CD1c-positive myeloid dendritic cell (primary cell): ENCODE data around the gene FAM168A.

Experiments used
- DNase-seq: peaks from one replicate; pipeline ENCODE4 v3.0.0-alpha.2; 2016; ENCODE audit errors: extremely low spot score

FAM168A gene

DNA sequence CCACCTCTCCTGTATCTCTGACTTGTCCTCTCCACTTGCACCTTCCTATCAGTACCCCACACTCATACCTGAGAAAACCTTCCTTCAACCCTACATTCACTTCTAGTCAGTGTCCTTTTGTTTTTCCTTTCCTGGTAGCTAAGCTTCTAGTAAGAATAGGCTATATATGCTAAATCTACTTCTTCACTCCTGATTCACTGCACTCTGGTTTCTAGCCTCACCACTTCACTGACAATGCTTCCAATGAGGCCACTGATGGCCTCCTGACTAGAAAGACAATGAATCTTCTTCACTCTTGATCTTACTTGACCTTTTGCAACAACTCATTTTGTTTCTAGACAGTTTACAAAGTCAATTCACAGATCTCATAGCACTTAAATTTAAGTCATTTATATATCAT lies 169.7 kb downstream of the FAM168A start:
- DNase-seq, result no peak

- DNase-seq, result no peak
Observed at GRCh38 chr11:73426219-73426850, 171.6 kb downstream of the FAM168A start.

DNA sequence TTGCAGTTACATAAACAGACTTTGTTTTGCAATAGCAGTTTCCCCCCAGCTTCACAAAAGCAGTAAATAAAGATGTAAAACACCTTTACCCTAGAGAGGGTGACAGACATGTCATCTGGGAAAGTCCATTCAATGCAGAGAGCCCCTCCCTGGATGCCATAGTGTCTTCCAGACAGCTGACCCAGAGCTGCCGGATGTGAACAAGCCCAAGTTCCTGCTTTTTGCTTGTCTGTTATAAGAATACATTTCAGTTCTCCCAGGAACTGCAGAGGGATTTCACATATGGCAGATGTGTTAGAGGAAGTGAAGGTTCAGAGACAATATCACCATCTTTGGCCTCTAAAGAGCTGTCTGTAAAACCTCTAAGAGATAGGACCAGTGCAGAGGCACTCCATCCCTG lies 172.8 kb downstream of the FAM168A start:
- DNase-seq, result peak; percentile 92

- DNase-seq, result no peak
Observed at GRCh38 chr11:73423506-73423905, 174.4 kb downstream of the FAM168A start.

DNA sequence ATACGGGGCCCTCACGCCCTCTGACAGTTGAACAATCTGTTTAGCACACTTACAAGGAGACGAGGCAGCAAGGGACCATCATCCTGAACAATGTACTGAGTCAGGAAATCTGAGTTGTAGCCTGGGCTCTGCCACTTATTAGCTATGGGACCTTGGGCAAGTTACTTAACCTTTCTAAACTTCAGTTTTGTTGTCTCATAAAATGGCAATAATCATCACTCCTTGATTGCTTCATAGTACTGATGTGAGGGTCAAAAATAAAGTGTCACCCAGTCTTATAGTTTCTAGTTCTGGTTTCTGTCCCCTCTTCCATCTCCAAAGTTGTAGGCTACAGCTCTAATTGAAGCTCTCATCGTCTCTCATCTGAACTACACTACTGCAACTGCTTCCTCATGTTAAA lies 175.0 kb downstream of the FAM168A start:
- DNase-seq, result no peak

GRCh38 chr11:73420136-73420535 lies 177.8 kb downstream of the FAM168A start:
- no peak for DNase-seq

DNA sequence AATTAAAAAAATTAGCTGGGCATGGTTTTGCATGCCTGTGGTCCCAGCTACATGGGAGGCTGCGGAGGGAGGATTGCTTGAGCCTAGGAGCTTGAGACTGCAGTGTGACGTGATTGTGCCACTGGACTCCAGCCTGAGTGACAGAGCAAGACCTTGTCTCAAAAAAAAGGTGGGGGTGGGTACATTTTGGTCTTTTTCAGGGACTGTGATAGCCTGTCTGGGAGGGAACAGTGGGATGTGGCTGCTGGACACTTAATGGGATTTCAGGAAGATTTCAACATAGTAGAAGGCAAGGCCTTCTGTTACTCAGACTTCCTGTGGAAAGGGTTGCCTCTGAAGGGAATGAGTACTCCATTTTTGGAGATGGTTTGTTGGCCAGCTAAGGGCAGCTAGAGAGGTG lies 181.1 kb downstream of the FAM168A start:
- DNase-seq, result no peak

- no peak for DNase-seq
Observed at GRCh38 chr11:73415854-73416615, 181.9 kb downstream of the FAM168A start.

GRCh38 chr11:73414977-73415651 lies 182.8 kb downstream of the FAM168A start:
- peak; percentile 58 for DNase-seq

GRCh38 chr11:73413256-73413655 lies 184.7 kb downstream of the FAM168A start:
- DNase-seq, result peak; percentile 65

DNA sequence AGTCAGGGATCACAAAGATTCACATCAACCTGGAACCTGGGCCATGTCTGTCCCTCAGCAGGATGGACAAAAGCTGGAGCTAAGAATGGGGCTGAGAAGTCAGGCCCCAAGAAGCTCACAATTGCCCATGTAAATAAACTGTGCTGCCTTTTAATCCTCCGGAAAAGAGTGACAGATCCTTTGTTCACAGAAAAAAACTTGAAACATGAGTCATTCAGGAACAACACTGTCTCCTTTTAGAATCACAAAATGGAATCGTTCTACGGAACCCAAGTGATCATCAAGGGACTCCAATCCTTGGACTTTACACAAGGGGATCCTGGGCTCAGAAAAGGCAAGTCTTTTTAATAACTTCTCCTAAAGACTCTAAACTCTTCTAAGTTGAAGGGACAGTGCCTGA lies 185.6 kb downstream of the FAM168A start:
- DNase-seq, result no peak

GRCh38 chr11:73411031-73411430 lies 186.9 kb downstream of the FAM168A start:
- DNase-seq, result no peak

DNA sequence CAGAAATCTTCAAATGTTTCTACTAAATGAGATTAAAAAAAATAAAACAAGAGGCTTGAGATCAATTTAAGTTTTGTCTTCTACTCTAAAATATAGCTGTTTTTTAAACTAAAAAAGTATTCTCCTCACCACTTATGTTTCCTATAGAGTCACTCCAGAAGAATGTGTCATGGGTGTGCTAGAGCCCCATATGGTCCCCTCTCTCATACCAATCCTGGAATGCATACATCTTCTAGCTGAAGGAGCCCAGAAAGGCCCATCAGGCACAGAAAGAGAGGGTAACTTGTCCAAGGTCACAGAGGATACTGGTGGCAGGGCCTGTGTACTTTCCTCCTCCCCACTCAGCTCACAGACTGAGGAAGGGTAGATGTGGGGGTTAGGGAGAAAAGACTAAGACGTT lies 187.3 kb downstream of the FAM168A start:
- no peak for DNase-seq

DNA sequence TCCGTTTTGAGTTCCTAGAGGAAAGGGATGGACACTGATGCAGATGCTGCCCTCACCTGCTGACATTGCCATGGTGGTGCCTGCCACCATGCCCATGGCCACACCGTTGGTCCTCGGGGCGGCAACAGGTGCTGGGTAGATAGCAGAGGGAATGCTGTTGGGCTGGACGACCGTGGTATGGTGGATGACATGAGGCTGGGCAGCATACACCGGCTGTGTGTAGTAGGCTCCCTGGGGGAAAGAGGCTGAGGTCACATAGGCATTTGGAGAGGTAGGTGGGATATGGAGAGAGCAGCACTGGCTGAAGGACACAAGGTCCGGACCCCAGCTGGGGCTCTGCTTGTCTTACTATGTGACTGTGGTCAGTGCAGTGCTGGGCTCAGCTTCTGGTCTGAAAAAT lies 188.5 kb downstream of the FAM168A start:
- no peak for DNase-seq

- DNase-seq, result no peak
Observed at GRCh38 chr11:73406619-73407018, 191.3 kb downstream of the FAM168A start.

DNA sequence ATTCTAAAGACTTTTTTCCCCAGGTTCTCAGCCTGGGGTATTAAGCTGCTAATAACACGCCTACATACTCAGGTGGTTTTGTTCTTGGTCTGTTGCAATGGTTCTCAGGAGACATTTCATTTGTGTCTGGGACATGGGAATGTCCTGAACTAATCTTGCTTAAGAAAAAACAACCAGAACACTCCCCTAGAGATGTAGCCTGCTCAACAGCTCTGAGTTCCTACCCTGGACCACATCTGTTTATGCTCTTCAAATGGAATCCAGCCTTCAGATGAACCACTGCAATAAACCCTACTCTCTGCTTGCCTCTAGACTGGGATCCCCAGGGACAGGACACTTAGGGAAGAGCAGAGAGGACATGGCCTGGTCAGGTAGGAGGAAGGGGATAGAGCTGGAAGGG lies 191.8 kb downstream of the FAM168A start:
- DNase-seq, result no peak

- DNase-seq, result no peak
Observed at GRCh38 chr11:73405146-73405510, 192.8 kb downstream of the FAM168A start.

DNA sequence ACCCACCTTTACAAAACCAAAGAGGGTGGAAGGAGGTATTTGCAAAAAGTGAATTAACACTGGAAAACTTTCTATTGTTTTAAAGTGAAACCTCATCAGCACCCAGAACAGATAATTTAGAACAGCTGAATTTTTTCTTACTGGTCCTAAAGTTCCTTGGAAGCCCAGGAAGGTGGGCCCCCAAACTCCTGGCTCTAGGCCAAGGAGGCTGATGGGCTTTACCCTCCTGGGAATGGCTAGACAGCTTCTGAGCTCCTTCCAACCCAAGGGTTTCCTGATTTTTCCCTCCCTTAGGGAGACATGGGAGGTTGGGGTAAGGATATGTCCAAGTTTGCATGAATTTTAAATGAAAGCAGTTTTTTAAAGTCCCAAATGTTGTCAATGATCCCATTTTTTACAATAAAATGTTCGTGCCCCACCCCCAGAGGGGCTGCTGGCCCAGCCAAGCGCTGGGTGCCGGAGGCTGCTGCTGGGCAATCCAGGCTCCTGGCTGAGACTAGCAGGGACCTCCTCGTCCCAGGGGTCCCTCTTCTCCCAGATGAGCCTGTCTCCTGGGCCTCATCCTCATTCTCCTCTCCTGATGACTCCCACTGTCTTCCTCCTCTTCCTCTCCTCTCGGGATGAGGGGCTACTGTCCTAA lies 193.3 kb downstream of the FAM168A start:
- no peak for DNase-seq

DNA sequence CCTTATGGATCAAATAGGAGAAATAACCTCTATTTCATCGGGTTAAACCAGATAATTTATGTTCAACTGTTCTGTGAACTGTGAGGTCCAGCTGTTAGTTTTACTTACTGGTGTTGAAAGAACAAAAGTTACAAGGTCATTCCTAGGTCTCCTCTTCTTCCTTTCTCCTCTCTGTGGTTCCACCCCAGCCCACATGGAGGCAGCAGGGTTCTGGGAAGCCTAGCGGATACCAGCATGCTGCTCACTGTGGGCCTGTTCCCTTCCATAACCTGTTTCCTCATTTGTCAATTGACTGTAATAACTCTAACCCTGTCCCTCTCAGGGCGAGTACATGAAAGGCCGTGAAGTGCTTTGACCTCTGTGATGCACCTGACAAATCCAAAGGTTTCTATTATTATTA lies 193.9 kb downstream of the FAM168A start:
- DNase-seq, result peak; percentile 84

- DNase-seq, result no peak
Observed at GRCh38 chr11:73403541-73403940, 194.4 kb downstream of the FAM168A start.

GRCh38 chr11:73402834-73403185 lies 195.1 kb downstream of the FAM168A start:
- DNase-seq, result no peak

DNA sequence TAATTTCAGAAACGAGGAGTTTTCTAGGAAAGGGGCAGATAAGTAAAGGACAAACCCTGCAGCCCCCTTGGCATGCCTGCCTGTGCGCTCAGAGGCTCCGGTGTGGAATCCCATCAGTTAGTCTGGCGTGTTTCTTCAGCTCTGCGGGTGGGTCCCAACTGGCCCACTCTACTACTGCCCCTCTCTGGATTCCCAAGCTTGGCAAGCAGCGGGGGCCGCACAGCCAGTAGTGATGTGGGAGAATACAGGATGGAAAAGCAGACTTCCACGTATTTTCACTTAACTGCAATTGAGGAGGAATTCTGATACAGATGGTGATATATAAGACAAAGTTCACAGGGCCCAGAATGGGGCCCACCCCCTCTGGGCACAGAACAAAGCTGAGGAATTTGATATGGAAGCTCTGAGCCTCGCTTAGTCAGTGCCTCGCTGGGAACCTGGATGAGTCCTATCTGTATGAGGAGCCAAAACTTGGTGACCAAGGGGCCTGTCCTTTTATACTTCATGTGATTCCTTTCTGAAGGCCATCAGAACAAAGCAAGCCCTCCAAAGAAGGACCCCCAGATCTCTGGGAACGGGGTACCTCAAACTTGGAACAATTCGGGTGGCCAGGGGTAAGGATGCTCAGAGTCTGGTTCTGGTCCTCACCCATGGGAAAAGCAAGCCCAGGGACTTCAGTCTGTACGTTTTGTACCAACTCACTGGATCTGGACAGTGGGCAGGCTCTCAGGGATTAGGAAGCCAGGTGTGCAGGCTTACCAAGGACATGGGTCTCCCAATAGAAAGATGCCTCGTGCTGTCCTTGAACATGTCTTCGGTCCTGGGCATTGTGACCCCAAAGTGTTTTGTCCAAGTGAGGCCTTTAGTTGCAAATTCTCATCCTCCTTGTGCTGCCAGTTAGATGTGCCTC lies 195.7 kb downstream of the FAM168A start:
- DNase-seq, result no peak
